ENCODE measurements around the gene SLC39A13.

SLC39A13 gene

GRCh38 chr11:47384498-47384897, 23.9 kb upstream of the SLC39A13 start:
- DNase-seq (ENCODE audit: low read depth in 2 of 2) = no peak

- no peak for DNase-seq (ENCODE audit: low read depth in 2 of 2)
Observed at GRCh38 chr11:47387944-47388696, 20.3 kb upstream of the SLC39A13 start.

- DNase-seq (ENCODE audit: low read depth in 2 of 2) = no peak
Observed at GRCh38 chr11:47388697-47389576, 19.5 kb upstream of the SLC39A13 start.

GRCh38 chr11:47389577-47390421, 18.6 kb upstream of the SLC39A13 start:
- no peak for DNase-seq (ENCODE audit: low read depth in 2 of 2)

GRCh38 chr11:47390422-47390760, 18.0 kb upstream of the SLC39A13 start:
- no peak for DNase-seq (ENCODE audit: low read depth in 2 of 2)

GRCh38 chr11:47391077-47391583, 17.3 kb upstream of the SLC39A13 start:
- DNase-seq (ENCODE audit: low read depth in 2 of 2) = no peak

- no peak for DNase-seq (ENCODE audit: low read depth in 2 of 2)
Observed at GRCh38 chr11:47391711-47392432, 16.5 kb upstream of the SLC39A13 start.

GRCh38 chr11:47392546-47393162, 15.7 kb upstream of the SLC39A13 start:
- no peak for DNase-seq (ENCODE audit: low read depth in 2 of 2)

- no peak for DNase-seq (ENCODE audit: low read depth in 2 of 2)
Observed at GRCh38 chr11:47393163-47394049, 15.0 kb upstream of the SLC39A13 start.

- no peak for DNase-seq (ENCODE audit: low read depth in 2 of 2)
Observed at GRCh38 chr11:47394050-47394321, 14.4 kb upstream of the SLC39A13 start.

GRCh38 chr11:47394322-47395222, 13.8 kb upstream of the SLC39A13 start:
- no peak for DNase-seq (ENCODE audit: low read depth in 2 of 2)

GRCh38 chr11:47395223-47396048, 13.0 kb upstream of the SLC39A13 start:
- DNase-seq (ENCODE audit: low read depth in 2 of 2) = no peak

- no peak for DNase-seq (ENCODE audit: low read depth in 2 of 2)
Observed at GRCh38 chr11:47396049-47396320, 12.4 kb upstream of the SLC39A13 start.

GRCh38 chr11:47398011-47398410, 10.4 kb upstream of the SLC39A13 start:
- no peak for DNase-seq (ENCODE audit: low read depth in 2 of 2)

GRCh38 chr11:47398551-47398950, 9.8 kb upstream of the SLC39A13 start:
- DNase-seq (ENCODE audit: low read depth in 2 of 2) = no peak

- no peak for DNase-seq (ENCODE audit: low read depth in 2 of 2)
Observed at GRCh38 chr11:47399860-47400767, 8.3 kb upstream of the SLC39A13 start.

- no peak for DNase-seq (ENCODE audit: low read depth in 2 of 2)
Observed at GRCh38 chr11:47400768-47401279, 7.6 kb upstream of the SLC39A13 start.

All from activated CD8-positive, alpha-beta memory T cell treated with anti-CD3 and anti-CD28 coated beads for 4 hours (primary cell).